GM23248 (cell line): Measurements from ENCODE around the gene SLIT3.

Experiments used
- EZH2 ChIP-seq: fragments of 200-600 bp; sonication (generic); IDR thresholded peaks from 2 replicates; pipeline ENCODE4 v1.6.1; 2018; ENCODE audit warnings: antibody characterized with exemption, mild to moderate bottlenecking; ENCODE audit not compliant: insufficient read depth, poor library complexity, severe bottlenecking
- EZH2phosphoT487 ChIP-seq: fragments of 200-600 bp; sonication (generic); IDR thresholded peaks from 2 replicates; pipeline ENCODE4 v1.6.1; 2018; ENCODE audit warnings: antibody characterized with exemption, moderate library complexity, mild to moderate bottlenecking, low read depth; ENCODE audit not compliant: insufficient read depth

- TF ChIP-seq EZH2 (no peak), EZH2phosphoT487 (no peak)
Observed at GRCh38 chr5:169305366-169305765, 4.4 kb upstream of the SLIT3 start.
